Measurements from ENCODE around the gene ARHGAP44.

The ARHGAP44 gene

GRCh38 chr17:13025258-13025627, 235.9 kb downstream of the ARHGAP44 start:
- H3K9ac ChIP-seq (ENCODE audit: low read length), result no peak overlapping the region
- H3K4me1 ChIP-seq (ENCODE audit: control insufficient read depth, insufficient read depth, low read length), result peaks cover 4% of the 10 kb centered on the region
- H3K4me3 ChIP-seq (ENCODE audit: low read depth, low read length), result no peak overlapping the region
- H3K27ac ChIP-seq (ENCODE audit: low read depth, low read length), result no peak overlapping the region
- H3K9me3 ChIP-seq (ENCODE audit: control insufficient read depth, insufficient read depth, low read depth, low read length), result no peaks in the 10 kb centered on the region
- no peaks in the 10 kb centered on the region for H3K27me3 ChIP-seq (ENCODE audit: control insufficient read depth, insufficient read depth, low read length)
- no peaks in the 10 kb centered on the region for H3K36me3 ChIP-seq (ENCODE audit: control insufficient read depth, insufficient read depth, low read length)

GRCh38 chr17:13025687-13026086, 236.4 kb downstream of the ARHGAP44 start:
- Histone ChIP-seq H3K4me1 (ENCODE audit: control insufficient read depth, insufficient read depth, low read length) (peaks cover 4% of the 10 kb centered on the region), H3K9me3 (ENCODE audit: control insufficient read depth, insufficient read depth, low read depth, low read length) (no peaks in the 10 kb centered on the region), H3K27ac (ENCODE audit: low read depth, low read length) (no peak overlapping the region), H3K27me3 (ENCODE audit: control insufficient read depth, insufficient read depth, low read length) (no peaks in the 10 kb centered on the region), H3K9ac (ENCODE audit: low read length) (no peak overlapping the region), H3K4me3 (ENCODE audit: low read depth, low read length) (no peak overlapping the region), H3K36me3 (ENCODE audit: control insufficient read depth, insufficient read depth, low read length) (no peaks in the 10 kb centered on the region)

GRCh38 chr17:13027246-13027645, 237.9 kb downstream of the ARHGAP44 start:
- Histone ChIP-seq H3K9me3 (ENCODE audit: control insufficient read depth, insufficient read depth, low read depth, low read length) (no peaks in the 10 kb centered on the region), H3K4me1 (ENCODE audit: control insufficient read depth, insufficient read depth, low read length) (peaks cover 4% of the 10 kb centered on the region), H3K27me3 (ENCODE audit: control insufficient read depth, insufficient read depth, low read length) (no peaks in the 10 kb centered on the region), H3K4me3 (ENCODE audit: low read depth, low read length) (no peak overlapping the region), H3K9ac (ENCODE audit: low read length) (no peak overlapping the region), H3K36me3 (ENCODE audit: control insufficient read depth, insufficient read depth, low read length) (no peaks in the 10 kb centered on the region), H3K27ac (ENCODE audit: low read depth, low read length) (no peak overlapping the region)

- H3K4me1 ChIP-seq (ENCODE audit: control insufficient read depth, insufficient read depth, low read length), result peaks cover under 1% of the 10 kb centered on the region; the same call in 1 of the 2 replicates
- H3K9ac ChIP-seq (ENCODE audit: low read length), result no peak overlapping the region
- no peak overlapping the region for H3K27ac ChIP-seq (ENCODE audit: low read depth, low read length)
- H3K36me3 ChIP-seq (ENCODE audit: control insufficient read depth, insufficient read depth, low read length), result no peaks in the 10 kb centered on the region
- no peak overlapping the region for H3K4me3 ChIP-seq (ENCODE audit: low read depth, low read length)
- no peaks in the 10 kb centered on the region for H3K27me3 ChIP-seq (ENCODE audit: control insufficient read depth, insufficient read depth, low read length)
- H3K9me3 ChIP-seq (ENCODE audit: control insufficient read depth, insufficient read depth, low read depth, low read length), result no peaks in the 10 kb centered on the region
These were observed 240.0 kb downstream of the ARHGAP44 start for GRCh38 chr17:13029340-13029739.

GRCh38 chr17:13030056-13030455, 240.8 kb downstream of the ARHGAP44 start:
- Histone ChIP-seq H3K4me3 (ENCODE audit: low read depth, low read length) (no peak overlapping the region), H3K36me3 (ENCODE audit: control insufficient read depth, insufficient read depth, low read length) (no peaks in the 10 kb centered on the region), H3K9ac (ENCODE audit: low read length) (no peak overlapping the region), H3K27ac (ENCODE audit: low read depth, low read length) (no peak overlapping the region), H3K27me3 (ENCODE audit: control insufficient read depth, insufficient read depth, low read length) (no peaks in the 10 kb centered on the region), H3K4me1 (ENCODE audit: control insufficient read depth, insufficient read depth, low read length) (no peaks in the 10 kb centered on the region), H3K9me3 (ENCODE audit: control insufficient read depth, insufficient read depth, low read depth, low read length) (no peaks in the 10 kb centered on the region)

- Histone ChIP-seq H3K4me3 (ENCODE audit: low read depth, low read length) (no peak overlapping the region), H3K27me3 (ENCODE audit: control insufficient read depth, insufficient read depth, low read length) (no peaks in the 10 kb centered on the region), H3K9ac (ENCODE audit: low read length) (no peak overlapping the region)
These were observed 241.4 kb downstream of the ARHGAP44 start for GRCh38 chr17:13030459-13031300.

GRCh38 chr17:13031718-13032350, 242.5 kb downstream of the ARHGAP44 start:
- no peak overlapping the region for H3K4me3 ChIP-seq (ENCODE audit: low read depth, low read length)
- H3K27me3 ChIP-seq (ENCODE audit: control insufficient read depth, insufficient read depth, low read length), result no peaks in the 10 kb centered on the region
- H3K27ac ChIP-seq (ENCODE audit: low read depth, low read length), result no peak overlapping the region
- 0 out of 2 replicates have a peak, but pooled peaks cover 6% of the 10 kb centered on the region for H3K9me3 ChIP-seq (ENCODE audit: control insufficient read depth, insufficient read depth, low read depth, low read length)
- no peak overlapping the region for H3K9ac ChIP-seq (ENCODE audit: low read length)
- no peaks in the 10 kb centered on the region for H3K4me1 ChIP-seq (ENCODE audit: control insufficient read depth, insufficient read depth, low read length)
- no peaks in the 10 kb centered on the region for H3K36me3 ChIP-seq (ENCODE audit: control insufficient read depth, insufficient read depth, low read length)

More at GRCh38 chr17:13030459-13031300, 241.4 kb downstream of the ARHGAP44 start:
- H3K27ac ChIP-seq (ENCODE audit: low read depth, low read length), result no peak overlapping the region
- no peaks in the 10 kb centered on the region for H3K4me1 ChIP-seq (ENCODE audit: control insufficient read depth, insufficient read depth, low read length)
- H3K9me3 ChIP-seq (ENCODE audit: control insufficient read depth, insufficient read depth, low read depth, low read length), result no peaks in the 10 kb centered on the region
- H3K36me3 ChIP-seq (ENCODE audit: control insufficient read depth, insufficient read depth, low read length), result no peaks in the 10 kb centered on the region

GRCh38 chr17:13035420-13035819, 246.1 kb downstream of the ARHGAP44 start:
- Histone ChIP-seq H3K27ac (ENCODE audit: low read depth, low read length) (no peak overlapping the region), H3K36me3 (ENCODE audit: control insufficient read depth, insufficient read depth, low read length) (no peaks in the 10 kb centered on the region), H3K4me3 (ENCODE audit: low read depth, low read length) (no peak overlapping the region), H3K27me3 (ENCODE audit: control insufficient read depth, insufficient read depth, low read length) (no peaks in the 10 kb centered on the region), H3K9ac (ENCODE audit: low read length) (no peak overlapping the region), H3K9me3 (ENCODE audit: control insufficient read depth, insufficient read depth, low read depth, low read length) (0 out of 2 replicates have a peak, but pooled peaks cover 8% of the 10 kb centered on the region), H3K4me1 (ENCODE audit: control insufficient read depth, insufficient read depth, low read length) (no peaks in the 10 kb centered on the region)

GRCh38 chr17:13036751-13037150, 247.5 kb downstream of the ARHGAP44 start:
- no peaks in the 10 kb centered on the region for H3K27me3 ChIP-seq (ENCODE audit: control insufficient read depth, insufficient read depth, low read length)
- no peaks in the 10 kb centered on the region for H3K36me3 ChIP-seq (ENCODE audit: control insufficient read depth, insufficient read depth, low read length)
- peaks cover 6% of the 10 kb centered on the region for H3K4me1 ChIP-seq (ENCODE audit: control insufficient read depth, insufficient read depth, low read length)
- H3K27ac ChIP-seq (ENCODE audit: low read depth, low read length), result no peak overlapping the region
- H3K4me3 ChIP-seq (ENCODE audit: low read depth, low read length), result no peak overlapping the region
- H3K9me3 ChIP-seq (ENCODE audit: control insufficient read depth, insufficient read depth, low read depth, low read length), result 0 out of 2 replicates have a peak, but pooled peaks cover 8% of the 10 kb centered on the region
- no peak overlapping the region for H3K9ac ChIP-seq (ENCODE audit: low read length)

GRCh38 chr17:13038931-13039665, 249.8 kb downstream of the ARHGAP44 start:
- H3K4me1 ChIP-seq (ENCODE audit: control insufficient read depth, insufficient read depth, low read length), result peaks cover 6% of the 10 kb centered on the region
- H3K27me3 ChIP-seq (ENCODE audit: control insufficient read depth, insufficient read depth, low read length), result no peaks in the 10 kb centered on the region
- H3K9me3 ChIP-seq (ENCODE audit: control insufficient read depth, insufficient read depth, low read depth, low read length), result 0 out of 2 replicates have a peak, but pooled peaks cover 8% of the 10 kb centered on the region
- no peak overlapping the region for H3K4me3 ChIP-seq (ENCODE audit: low read depth, low read length)
- no peaks in the 10 kb centered on the region for H3K36me3 ChIP-seq (ENCODE audit: control insufficient read depth, insufficient read depth, low read length)
- no peak overlapping the region for H3K9ac ChIP-seq (ENCODE audit: low read length)
- H3K27ac ChIP-seq (ENCODE audit: low read depth, low read length), result no peak overlapping the region

Data from HUES6 (cell line).